SK-N-MC (cell line): ENCODE measurements around the gene NPTN.

Source experiments
- EZH2 ChIP-seq: fragments of 200-600 bp; sonication (generic); IDR thresholded peaks from one replicate; pipeline ENCODE4 v1.6.1; 2017; ENCODE audit warnings: antibody characterized with exemption
- FOXP2 ChIP-seq: optimal IDR thresholded peaks from 2 replicates; pipeline ENCODE3; 2011; ENCODE audit warnings: mild to moderate bottlenecking, moderate library complexity; ENCODE audit not compliant: insufficient read depth; ENCODE audit errors: extremely low read length, control extremely low read depth
- POLR2AphosphoS5 ChIP-seq: IDR thresholded peaks from 2 replicates; pipeline ENCODE4 v1.6.1; 2012; ENCODE audit warnings: mild to moderate bottlenecking, low read depth, low read length, borderline replicate concordance

GRCh38 chr15:73637527-73637926, 4.3 kb upstream of the NPTN start:
- TF ChIP-seq EZH2 (no peak), POLR2AphosphoS5 (no peak), FOXP2 (no peak)
